ENCODE results near the gene TMEM170B. TPM values are rescaled to one million over a fixed set of nuclear protein-coding genes. Genes with fewer than 3 reads are reported as not detected.
"Not testable (repeated sequence)": the region's sequence is repeated elsewhere in the genome, so short reads cannot be mapped to it uniquely, and the experiment has no call there.

The TMEM170B gene
- total RNA-seq, 2 experiments from 2014 or later = 1.8 to 1.9 TPM

DNA sequence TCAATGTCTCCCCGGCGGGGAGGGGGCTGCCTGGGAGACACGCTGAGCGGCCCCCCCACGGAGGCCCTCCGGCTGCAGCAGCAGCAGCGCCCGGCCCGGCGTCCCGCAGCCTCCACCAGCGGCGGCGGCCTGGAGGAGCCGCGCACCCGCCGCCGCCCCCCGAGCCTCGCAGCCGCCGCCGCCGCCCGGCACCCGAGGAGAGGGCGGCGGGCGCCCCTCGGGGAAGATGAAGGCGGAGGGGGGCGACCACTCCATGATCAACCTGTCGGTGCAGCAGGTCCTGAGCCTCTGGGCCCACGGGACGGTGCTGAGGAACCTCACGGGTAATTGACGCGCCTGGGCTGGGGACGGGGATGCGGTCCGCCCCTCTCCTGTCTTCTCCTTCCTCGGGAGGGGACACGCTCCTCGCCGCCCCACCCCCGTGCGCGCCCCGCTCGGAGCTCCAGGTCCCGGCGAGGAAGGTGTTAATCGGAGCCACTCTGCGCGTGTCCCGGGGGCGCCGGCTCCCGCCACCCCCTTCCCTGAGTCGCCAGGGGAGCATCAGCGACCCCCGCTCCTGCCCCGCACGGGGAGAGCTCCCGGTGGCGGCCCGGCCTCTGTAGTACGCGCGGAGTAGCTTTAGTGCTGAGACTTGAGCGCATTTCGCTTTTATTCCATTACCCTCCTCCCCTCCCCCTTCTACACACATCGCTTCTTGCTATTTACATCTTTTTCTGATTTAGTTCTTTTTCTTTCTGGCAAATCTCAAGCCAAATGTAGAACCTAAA is 686 bp downstream of the TMEM170B start:
- DNase-seq (peak; percentile 27), ATAC-seq (peak; percentile 1)
- POLR2A ChIA-PET = interaction anchor here (1.0 to 1.4 kb wide), 2 partner anchors 13 to 14 kb away, joined by 3 read pairs; no protein-coding TSS in a partner anchor
- H3K4me3 Mint-ChIP-seq = peak overlapping the region; percentile 74
- no peaks in the 10 kb centered on the region for H3K9me3 Mint-ChIP-seq
- CTCF ChIA-PET = interaction anchor here (1.1 kb wide), 1 partner anchor 38 kb away, joined by 3 read pairs; no protein-coding TSS in a partner anchor
- intact Hi-C loops (cut with micrococcal nuclease) = no loop called here
- peaks cover 7% of the 10 kb centered on the region for H3K27me3 Mint-ChIP-seq
- no peaks in the 10 kb centered on the region for H3K36me3 Mint-ChIP-seq (ENCODE audit: low read depth)
- H3K4me1 Mint-ChIP-seq (ENCODE audit: low read depth) = peaks cover 10% of the 10 kb centered on the region
- TF ChIP-seq, protein P1, sequence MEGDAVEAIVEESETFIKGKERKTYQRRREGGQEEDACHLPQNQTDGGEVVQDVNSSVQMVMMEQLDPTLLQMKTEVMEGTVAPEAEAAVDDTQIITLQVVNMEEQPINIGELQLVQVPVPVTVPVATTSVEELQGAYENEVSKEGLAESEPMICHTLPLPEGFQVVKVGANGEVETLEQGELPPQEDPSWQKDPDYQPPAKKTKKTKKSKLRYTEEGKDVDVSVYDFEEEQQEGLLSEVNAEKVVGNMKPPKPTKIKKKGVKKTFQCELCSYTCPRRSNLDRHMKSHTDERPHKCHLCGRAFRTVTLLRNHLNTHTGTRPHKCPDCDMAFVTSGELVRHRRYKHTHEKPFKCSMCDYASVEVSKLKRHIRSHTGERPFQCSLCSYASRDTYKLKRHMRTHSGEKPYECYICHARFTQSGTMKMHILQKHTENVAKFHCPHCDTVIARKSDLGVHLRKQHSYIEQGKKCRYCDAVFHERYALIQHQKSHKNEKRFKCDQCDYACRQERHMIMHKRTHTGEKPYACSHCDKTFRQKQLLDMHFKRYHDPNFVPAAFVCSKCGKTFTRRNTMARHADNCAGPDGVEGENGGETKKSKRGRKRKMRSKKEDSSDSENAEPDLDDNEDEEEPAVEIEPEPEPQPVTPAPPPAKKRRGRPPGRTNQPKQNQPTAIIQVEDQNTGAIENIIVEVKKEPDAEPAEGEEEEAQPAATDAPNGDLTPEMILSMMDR (IDR thresholded peaks at IDR 0.05) = no peak
- H3K27ac Mint-ChIP-seq = no peak overlapping the region

DNA sequence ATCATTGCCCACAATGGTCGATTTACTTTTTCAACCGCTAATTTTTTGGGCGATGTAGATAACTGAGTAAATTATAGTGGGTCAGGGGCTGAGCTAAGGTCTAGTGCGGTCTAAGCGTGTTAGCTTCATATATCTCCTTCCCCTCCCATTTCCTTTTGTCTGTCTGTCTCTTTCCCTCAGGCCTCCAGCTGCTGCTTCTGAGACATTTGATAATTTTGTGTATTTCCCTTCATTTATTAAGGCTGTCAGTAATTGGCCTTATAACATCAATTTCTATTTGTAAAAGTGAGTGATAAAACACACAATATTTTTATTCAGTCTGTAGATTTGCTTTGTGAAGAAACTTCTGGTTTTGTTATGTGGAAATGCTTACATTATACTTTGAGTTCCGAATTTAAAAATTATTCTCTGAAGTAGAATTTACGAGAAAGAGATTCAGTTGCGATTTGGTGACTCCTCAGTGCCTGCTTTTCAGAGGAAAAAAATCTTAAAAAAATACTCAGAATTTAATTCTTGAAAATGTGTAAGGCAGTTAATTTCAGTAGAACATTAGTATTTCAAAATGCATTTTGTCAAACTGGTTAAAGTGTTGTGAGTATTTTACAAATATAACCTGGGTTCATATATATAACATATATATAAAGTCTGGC is 1.4 kb downstream of the TMEM170B start:
- CTCF ChIA-PET = interaction anchor here (1.1 kb wide), 1 partner anchor 37 kb away, joined by 3 read pairs; no protein-coding TSS in a partner anchor
- TF ChIP-seq, protein P1 (IDR thresholded peaks at IDR 0.05) = no peak

DNA sequence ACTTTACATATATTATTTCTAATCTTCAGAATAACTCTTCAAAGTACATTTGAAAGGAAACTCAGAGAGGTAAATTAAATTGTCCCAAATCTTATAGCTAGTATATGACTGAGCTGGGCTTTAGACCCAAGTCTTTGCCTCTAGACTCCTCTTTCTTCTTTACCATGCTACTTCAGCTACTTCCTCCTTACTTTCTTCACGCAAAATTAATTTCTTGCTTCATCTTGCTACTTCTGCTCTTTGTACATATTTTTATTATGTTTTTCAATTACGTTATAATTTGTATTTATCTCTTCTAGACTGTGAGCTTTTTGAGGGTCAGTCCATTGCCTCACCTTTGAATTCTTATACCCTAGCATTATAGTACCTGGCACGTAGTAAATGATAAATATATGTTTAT is 5.3 kb downstream of the TMEM170B start:
- ChIA-PET CTCF (interaction anchor here (0.9 to 2.8 kb wide), 4 partner anchors 33 to 589 kb away, joined by 3 to 10 read pairs (median 4); no protein-coding TSS in a partner anchor), POLR2A (no interaction called here)
- TF ChIP-seq, protein P1 (IDR thresholded peaks at IDR 0.05) = no peak
- no peak for ATAC-seq
- intact Hi-C loops (cut with micrococcal nuclease) = no loop called here
- no peak overlapping the region for H3K4me3 Mint-ChIP-seq
- DNase-seq = no peak
- H3K9me3 Mint-ChIP-seq = no peaks in the 10 kb centered on the region
- H3K27ac Mint-ChIP-seq = no peak overlapping the region
- H3K36me3 Mint-ChIP-seq (ENCODE audit: low read depth) = no peaks in the 10 kb centered on the region
- H3K27me3 Mint-ChIP-seq = no peaks in the 10 kb centered on the region
- H3K4me1 Mint-ChIP-seq (ENCODE audit: low read depth) = peaks cover 7% of the 10 kb centered on the region

More for the DNA sequence above, 1.4 kb downstream of the TMEM170B start:
- POLR2A ChIA-PET = interaction anchor here (1.0 to 1.4 kb wide), 2 partner anchors 12 to 13 kb away, joined by 3 read pairs; no protein-coding TSS in a partner anchor
- intact Hi-C loops (cut with micrococcal nuclease) = no loop called here
- Mint-ChIP-seq H3K36me3 (ENCODE audit: low read depth) (no peaks in the 10 kb centered on the region), H3K4me3 (peak overlapping the region; percentile 74), H3K27ac (no peak overlapping the region), H3K9me3 (no peaks in the 10 kb centered on the region), H3K27me3 (peaks cover 7% of the 10 kb centered on the region), H3K4me1 (ENCODE audit: low read depth) (peaks cover 10% of the 10 kb centered on the region)
- ATAC-seq (no peak), DNase-seq (no peak)

DNA sequence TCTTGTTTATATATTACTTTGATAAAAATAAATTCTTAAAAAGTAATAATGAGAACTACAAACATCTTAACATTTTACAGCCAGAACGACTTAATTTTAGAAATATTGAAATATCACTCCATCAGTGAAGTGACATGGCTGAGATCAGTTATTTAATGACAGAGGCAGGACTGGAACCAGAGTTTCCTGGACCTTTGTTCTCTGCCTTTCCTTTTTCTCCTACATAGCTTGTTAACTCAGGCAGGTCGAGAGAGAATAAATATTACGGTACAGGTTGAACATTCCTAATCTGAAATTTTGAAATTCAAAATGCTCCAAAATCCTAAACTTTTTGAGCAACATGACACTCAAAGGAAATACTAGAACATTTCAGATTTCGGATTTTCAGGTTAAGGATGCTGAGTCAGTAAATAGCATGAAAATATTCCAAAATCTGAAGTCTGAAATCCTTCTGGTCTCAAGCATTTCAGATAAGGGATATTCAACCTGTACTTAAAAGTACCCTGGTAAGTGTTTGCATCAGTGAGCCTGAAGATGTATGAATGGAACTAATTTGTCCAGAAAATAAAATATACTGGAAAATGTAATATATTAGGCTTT is 6.5 kb downstream of the TMEM170B start:
- Mint-ChIP-seq H3K4me3 (no peak overlapping the region), H3K4me1 (ENCODE audit: low read depth) (peaks cover 3% of the 10 kb centered on the region), H3K27me3 (no peaks in the 10 kb centered on the region), H3K9me3 (no peaks in the 10 kb centered on the region), H3K27ac (no peak overlapping the region), H3K36me3 (ENCODE audit: low read depth) (peaks cover 2% of the 10 kb centered on the region)
- DNase-seq = no peak
- TF ChIP-seq, protein P1 (IDR thresholded peaks at IDR 0.05) = no peak
- no peak for ATAC-seq
- CTCF ChIA-PET = interaction anchor here (1.5 kb wide), 2 partner anchors 32 to 48 kb away, joined by 4 to 5 read pairs; no protein-coding TSS in a partner anchor
- POLR2A ChIA-PET = no interaction called here
- intact Hi-C loops (cut with micrococcal nuclease) = no loop called here

DNA sequence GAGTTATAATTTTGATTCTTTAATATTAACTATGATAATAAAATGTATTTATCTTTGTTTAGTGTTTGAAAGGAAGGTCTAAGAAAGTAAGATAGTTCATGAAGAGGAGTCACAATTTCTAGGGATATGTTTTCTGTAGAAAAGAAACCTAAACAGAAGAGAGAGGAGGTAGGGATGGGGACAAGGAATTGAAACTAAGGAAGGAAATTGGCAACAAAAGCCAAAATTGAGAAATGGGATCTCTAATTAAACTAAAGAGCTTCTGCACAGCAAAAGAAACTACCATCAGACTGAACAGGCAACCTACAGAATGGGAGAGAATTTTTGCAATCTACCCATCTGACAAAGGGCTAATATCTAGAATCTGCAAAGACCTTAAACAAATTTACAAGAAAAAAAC is 10.3 kb downstream of the TMEM170B start:
- intact Hi-C loops (cut with micrococcal nuclease); H3K27me3 Mint-ChIP-seq; H3K4me3 Mint-ChIP-seq; H3K9me3 Mint-ChIP-seq; DNase-seq; H3K36me3 Mint-ChIP-seq (ENCODE audit: low read depth); POLR2A ChIA-PET; H3K27ac Mint-ChIP-seq; CTCF ChIA-PET; ATAC-seq; H3K4me1 Mint-ChIP-seq (ENCODE audit: low read depth): not testable (repeated sequence)

DNA sequence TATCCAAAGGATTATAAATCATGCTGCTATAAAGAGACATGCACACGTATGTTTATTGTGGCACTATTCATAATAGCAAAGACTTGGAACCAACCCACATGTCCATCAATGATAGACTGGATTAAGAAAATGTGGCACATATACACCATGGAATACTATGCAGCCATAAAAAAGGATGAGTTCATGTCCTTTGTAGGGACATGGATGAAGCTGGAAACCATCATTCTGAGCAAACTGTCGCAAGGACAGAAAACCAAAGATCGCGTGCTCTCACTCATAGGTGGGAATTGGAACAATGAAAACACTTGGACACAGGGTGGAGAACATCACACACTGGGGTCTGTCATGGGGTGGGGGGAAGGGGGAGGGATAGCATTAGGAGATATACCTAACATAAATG is 11.0 kb downstream of the TMEM170B start:
- not testable (repeated sequence) for H3K4me3 Mint-ChIP-seq; H3K9me3 Mint-ChIP-seq; H3K36me3 Mint-ChIP-seq (ENCODE audit: low read depth)

More for the DNA sequence above, 11.0 kb downstream of the TMEM170B start:
- H3K4me1 Mint-ChIP-seq (ENCODE audit: low read depth); intact Hi-C loops (cut with micrococcal nuclease); CTCF ChIA-PET; H3K27ac Mint-ChIP-seq; H3K27me3 Mint-ChIP-seq; POLR2A ChIA-PET; DNase-seq; ATAC-seq: not testable (repeated sequence)
